ENCODE measurements around the gene PSME2. TPM values are rescaled to one million over a fixed set of nuclear protein-coding genes. Genes with fewer than 3 reads are reported as not detected.

PSME2 gene, protein sequence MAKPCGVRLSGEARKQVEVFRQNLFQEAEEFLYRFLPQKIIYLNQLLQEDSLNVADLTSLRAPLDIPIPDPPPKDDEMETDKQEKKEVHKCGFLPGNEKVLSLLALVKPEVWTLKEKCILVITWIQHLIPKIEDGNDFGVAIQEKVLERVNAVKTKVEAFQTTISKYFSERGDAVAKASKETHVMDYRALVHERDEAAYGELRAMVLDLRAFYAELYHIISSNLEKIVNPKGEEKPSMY
- total RNA-seq (2014; rRNA removed; shearing (Covaris generic)) = 162 and 168 TPM in 2 replicates

DNA sequence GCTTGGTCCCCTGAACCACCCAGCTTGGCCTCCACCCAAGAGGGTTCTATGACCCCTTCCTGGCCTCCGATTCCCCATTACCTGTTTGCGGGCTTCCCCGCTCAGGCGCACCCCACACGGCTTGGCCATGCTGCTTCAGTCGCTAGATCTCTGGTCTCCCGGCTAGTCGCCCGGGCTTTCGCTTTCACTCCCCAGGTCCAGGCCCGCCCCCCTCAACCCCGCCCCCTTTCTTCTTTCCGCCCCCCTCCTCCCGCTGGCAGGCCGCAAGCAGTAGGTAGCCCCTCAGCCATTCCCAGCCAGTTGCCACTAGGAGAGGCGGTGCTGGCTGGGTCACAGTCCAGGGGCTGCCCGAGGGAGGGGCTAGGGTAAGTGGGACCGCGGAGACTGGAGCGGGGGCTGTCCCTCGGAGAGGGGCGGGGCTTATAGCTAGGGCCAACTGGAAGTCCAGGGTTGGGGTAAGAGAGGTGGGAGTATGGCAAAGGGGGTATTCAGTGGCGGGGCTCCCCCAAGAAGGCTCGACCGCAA is at the start of gene PSME2:
Gene PSME2, minus strand, starts transcription at position 158 of the 525 bp plus-strand sequence. Its CDS starts 29 bp downstream, at position 129.
- in situ Hi-C loops (cut with HindIII; ENCODE audit: low sequenced_read_pairs) = no loop called here
- peak; percentile 85 for DNase-seq (ENCODE audit: low spot score)

DNA sequence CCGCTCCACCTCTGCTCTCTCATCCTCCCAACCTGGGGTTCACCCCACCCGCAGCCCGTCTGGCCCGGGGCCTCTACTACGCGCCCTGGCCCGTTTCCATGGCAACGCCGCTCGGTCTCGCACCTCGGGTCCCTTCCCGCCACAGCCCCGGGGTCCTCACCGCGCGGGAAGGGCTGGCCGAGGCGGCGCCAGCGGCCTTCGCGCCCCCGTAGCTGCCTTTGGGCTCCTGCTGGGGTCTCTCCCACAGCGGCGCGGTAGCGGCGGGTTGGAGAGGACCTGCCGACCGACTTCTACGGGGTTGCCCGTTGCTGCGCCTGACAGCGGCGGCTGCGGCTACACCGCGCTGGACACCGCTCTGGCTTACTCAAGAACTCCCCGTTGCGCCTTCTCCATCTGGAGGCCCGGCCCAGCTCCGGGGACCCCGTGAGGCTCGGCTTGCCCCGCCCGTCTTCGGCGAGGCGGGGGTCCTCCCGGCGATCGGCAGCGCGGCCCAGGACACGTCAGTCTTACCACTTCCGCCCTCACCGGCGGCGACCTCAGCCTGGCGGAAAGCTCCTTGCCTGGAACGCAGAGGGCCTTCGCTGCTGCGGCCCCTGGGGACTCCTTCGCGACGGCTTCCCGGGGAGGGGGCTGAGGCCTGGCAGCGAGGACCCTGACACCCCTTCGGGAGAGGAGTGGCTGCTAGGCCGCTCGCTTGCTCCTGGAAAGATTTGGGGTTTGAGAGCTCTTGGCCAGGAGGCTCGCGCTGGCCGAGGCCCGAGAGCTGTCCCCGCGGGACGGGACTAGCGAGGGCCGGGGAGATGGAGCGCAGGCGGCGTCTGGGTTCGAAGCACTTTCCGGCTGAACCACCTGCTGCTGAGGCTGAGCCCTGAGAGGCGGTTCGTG is 49.0 kb upstream of the PSME2 start, which contains the start of gene TM9SF1:
Gene TM9SF1, minus strand, starts transcription at position 256 of the 885 bp plus-strand sequence. CDS start 422 bp downstream, outside the sequence.
- in situ Hi-C loops (cut with HindIII; ENCODE audit: low sequenced_read_pairs) = no loop called here
- DNase-seq (ENCODE audit: low spot score) = peak; percentile 86

DNA sequence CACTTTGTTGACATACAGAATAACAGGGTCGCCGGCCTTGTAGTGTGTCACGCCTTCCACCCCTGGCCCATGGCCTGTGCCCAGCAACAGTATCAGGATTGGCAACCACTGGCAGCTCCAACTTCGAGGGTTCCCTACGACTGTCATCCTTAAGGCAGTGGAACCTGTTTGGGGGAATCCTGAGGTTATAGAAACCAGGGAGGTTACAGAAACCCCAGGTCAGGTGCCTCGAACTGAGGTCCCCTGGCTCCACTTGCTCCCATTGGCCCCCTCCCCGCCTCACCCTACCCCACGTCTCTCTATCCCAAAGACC is 48.4 kb upstream of the PSME2 start:
- no peak for DNase-seq (ENCODE audit: low spot score)
- in situ Hi-C loops (cut with HindIII; ENCODE audit: low sequenced_read_pairs) = no loop called here

DNA sequence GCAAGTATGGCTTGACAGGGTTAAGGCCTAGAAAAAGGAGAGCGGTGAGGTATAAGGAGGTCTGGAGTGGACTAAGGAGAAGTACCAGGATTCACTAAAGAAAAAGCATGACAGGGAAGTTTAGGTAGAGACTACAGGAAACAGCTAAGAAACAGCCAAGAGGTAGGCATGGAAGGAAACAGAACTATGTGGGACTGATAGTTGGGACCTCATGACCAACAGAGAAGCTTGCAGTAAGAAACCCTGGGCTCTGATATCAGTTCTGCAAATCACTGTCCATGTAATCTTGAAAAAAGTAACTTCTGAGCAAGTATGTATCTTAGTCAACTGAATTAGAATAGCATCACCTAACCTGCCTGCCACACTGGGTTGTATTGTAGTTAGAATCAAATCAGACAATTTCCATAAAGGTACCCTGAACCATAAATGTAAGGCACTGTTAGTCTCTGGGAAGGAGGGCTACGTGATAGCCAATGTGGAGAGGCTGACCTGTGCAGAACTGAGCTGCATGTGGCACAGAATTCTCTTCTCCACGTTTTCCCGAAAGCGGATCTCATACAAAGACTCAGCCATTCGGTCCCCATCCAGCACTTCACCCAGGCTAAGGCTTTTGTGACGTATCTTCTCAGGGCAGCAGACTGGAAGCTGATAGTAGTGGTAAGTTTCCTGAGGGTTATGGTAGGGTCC is 47.9 kb upstream of the PSME2 start:
- peak; percentile 22 for DNase-seq (ENCODE audit: low spot score)
- in situ Hi-C loops (cut with HindIII; ENCODE audit: low sequenced_read_pairs) = no loop called here

DNA sequence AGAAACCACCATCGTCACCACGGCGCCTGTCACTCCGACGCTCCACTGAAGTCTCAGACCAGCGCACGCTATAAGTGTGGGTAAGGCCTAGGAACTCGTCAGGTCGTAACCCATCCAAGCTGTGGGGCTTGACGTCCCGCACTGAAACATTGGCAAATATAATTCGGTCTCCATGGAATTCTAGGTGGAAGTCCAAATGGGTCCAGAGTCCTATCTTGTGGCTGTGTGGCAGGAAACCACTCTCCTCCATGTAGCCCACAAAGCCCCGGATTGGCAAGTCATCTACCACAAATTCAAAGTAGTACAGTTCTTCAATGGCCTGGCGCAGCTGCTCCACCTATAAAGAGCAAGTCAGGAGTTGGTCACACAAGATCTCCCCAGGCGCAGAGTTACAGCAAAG is 46.5 kb upstream of the PSME2 start:
- no peak for DNase-seq (ENCODE audit: low spot score)
- in situ Hi-C loops (cut with HindIII; ENCODE audit: low sequenced_read_pairs) = no loop called here

DNA sequence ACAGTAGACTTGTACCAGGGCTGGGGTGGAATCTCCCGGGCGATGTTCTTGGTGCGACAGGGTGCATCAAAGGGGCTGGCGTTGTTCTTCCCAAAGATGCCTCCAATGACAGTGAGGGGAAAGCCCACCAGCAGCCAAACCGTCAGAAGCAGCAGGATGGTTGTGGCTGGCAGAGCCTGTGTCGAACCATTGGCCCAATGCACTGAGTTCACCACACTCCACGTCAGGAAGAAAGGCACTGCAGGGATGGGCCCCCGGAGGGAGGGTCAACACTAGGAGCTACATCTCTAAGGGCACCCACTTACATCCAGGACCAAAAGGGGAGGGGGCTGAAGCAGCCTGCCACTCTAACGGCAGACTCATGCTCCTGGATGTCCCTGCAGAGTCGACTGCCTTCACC is 44.0 kb upstream of the PSME2 start:
- in situ Hi-C loops (cut with HindIII; ENCODE audit: low sequenced_read_pairs) = no loop called here
- DNase-seq (ENCODE audit: low spot score) = no peak

DNA sequence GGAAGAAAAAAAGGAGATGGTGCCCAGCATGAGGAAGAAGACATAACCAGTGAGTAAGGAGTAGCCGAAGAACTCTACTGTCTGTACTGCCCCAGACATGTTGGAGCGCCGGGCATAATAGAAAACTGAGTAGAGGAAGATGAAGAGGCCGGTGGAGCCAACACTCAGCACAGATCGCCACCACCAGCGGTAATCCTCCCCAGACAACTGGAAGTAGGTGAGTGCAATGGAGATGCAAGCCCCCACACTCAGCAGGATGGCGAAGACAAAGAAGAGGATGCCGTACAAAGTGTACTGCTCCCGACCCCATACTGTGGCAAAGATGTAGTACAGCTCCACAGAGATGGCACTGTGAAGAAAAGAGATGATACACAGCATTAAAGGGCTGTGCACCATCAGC is 43.0 kb upstream of the PSME2 start:
- in situ Hi-C loops (cut with HindIII; ENCODE audit: low sequenced_read_pairs) = no loop called here
- DNase-seq (ENCODE audit: low spot score) = no peak

DNA sequence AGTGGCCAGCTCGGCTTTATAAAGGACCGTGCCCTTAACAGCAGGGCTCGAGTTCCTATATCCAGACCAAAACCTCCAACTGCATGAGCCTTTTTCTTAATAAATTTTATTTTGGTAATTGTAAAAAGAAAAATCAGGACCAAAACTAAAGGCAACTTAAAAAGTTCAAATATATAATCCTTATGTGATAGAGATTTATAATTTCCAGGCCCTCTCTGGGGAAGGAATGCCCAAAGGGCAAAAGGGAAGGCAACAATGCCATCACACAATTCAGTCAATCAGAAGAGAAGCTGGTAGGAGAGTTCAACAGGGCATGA is 42.6 kb upstream of the PSME2 start:
- in situ Hi-C loops (cut with HindIII; ENCODE audit: low sequenced_read_pairs) = no loop called here
- no peak for DNase-seq (ENCODE audit: low spot score)

DNA sequence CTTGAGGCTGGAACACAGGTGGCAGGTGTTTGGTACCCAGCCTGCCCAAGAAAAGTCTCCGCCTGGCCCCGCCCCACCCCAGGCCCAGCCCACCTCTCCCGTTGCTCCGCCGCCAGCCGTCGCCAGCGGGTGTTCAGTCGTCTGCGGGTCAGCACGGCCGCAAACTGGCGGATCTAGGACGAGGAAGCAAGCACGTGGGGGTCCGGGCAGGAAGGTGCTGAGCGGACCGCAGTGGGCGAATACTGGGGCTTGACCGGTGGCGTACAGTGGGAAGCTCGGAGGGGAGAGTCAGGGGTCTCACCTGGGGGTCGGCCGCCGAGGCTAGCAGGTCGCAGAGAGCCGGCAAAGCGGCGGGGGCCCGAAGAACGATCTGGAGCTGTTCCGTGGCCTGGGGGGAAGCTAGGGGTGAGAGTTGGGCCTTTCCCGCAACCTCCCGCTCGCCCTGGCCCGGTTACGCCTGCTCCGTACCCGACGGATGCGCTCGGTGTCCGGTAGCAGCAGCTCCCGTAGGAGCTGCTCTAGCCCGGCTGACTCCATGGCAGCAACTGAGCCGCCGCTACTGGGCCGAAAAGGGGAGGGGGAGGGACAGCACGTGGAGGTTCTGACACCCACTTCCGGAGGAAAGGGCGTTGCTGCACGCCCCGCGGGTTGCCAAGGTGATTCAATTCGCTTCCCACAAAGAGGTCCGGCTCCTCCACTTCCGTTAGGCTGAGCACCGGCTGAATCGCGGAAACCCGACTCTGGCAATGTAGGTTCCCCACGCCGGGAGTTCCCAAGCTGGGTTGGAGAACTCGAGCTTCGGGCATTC is 42.0 kb upstream of the PSME2 start, which contains the start of gene IPO4:
Gene IPO4, minus strand, starts transcription at position 566 of the 808 bp plus-strand sequence. Its CDS starts 29 bp downstream, at position 537.
- in situ Hi-C loops (cut with HindIII; ENCODE audit: low sequenced_read_pairs) = no loop called here
- DNase-seq (ENCODE audit: low spot score) = peak; percentile 95

DNA sequence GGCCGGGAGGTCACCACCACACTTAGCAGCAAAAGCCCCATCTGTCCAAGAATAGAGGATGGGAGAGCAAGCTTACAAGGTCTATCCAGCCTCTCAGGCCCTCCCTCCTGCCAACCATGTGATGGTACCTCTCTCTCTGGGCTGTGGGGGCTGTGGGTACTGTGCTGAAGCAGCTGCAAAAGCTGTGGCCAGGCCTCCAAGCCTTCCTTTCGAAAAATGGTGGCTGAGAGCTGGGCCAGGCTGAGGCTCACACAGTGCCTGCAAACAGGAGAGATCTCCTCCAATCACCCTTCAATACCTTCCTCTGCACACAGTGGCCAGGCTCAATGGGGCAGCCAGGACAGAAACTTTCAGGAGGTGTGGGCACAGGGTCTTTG is 41.1 kb upstream of the PSME2 start:
- no peak for DNase-seq (ENCODE audit: low spot score)
- in situ Hi-C loops (cut with HindIII; ENCODE audit: low sequenced_read_pairs) = no loop called here

DNA sequence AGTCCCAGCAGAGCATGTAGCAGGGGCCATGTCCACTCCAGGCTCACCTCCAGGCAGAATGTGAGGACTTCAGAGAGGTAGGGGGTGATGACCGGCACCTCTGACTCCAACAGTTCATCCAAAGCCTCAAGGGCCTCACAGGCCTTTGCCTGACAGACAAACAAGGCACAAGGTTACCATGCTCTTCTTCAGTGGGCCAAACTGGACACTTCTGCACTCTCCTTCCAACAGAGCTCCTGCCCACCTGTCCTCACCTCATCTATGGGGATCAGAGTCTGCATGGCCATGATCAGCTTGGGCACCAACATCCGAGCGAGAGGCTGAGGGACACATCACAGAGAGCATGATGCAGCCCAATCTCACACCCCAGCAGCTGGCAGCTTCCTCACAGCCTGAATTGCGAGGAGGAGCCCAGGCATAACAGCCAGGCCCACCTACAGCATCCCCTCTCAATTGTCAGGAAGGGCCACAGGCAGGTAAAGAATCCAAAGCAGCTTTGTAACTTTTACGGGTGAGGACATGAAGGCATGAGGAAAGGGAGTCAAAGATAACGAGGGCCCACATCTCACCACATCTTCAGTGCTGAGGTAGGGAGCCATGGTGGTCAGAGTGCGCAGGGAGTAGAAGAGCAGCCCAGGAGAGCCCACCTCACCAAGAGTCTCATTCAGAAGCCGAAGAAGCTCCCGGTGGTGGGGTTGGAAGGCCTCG is 40.6 kb upstream of the PSME2 start:
- DNase-seq (ENCODE audit: low spot score) = no peak
- in situ Hi-C loops (cut with HindIII; ENCODE audit: low sequenced_read_pairs) = no loop called here

DNA sequence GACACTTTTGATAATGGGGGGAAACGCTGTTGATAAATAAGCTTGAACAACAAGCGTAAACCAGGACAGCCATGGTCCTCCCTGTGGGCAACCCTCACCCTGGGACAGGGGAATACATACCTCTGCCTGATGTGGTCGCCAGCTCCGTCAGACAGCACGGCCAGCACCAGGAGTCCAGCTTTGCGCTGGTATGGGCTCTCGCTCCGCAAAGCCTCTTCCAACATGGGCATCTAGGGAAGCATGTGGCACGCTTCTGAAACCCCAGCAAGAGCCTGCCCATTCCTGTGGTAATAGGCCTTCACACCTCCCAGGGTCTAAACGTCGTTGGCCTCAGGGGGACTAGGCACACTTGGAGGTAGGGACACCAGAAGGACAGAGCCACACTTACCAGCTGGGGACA is 39.3 kb upstream of the PSME2 start:
- no peak for DNase-seq (ENCODE audit: low spot score)
- in situ Hi-C loops (cut with HindIII; ENCODE audit: low sequenced_read_pairs) = no loop called here

DNA sequence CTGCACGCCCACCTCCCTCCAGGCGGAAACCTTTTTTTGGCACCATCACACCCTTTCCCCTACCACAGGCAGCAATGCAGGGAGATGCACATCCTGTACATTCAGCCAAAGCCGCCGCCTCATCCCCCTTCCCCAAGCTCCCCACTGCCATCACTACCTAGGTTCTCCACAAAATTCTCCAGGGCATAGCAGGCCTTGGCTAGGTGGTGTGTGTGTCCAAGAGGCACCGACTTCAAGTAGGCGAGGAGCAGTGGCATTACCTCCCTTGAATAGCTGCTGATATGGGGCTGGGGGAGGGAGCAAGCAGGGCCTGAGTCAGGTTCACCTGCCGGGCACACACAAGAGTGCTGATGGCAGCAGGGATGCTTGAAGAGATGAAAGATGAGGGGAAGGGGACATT is 38.6 kb upstream of the PSME2 start:
- in situ Hi-C loops (cut with HindIII; ENCODE audit: low sequenced_read_pairs) = no loop called here
- DNase-seq (ENCODE audit: low spot score) = no peak

DNA sequence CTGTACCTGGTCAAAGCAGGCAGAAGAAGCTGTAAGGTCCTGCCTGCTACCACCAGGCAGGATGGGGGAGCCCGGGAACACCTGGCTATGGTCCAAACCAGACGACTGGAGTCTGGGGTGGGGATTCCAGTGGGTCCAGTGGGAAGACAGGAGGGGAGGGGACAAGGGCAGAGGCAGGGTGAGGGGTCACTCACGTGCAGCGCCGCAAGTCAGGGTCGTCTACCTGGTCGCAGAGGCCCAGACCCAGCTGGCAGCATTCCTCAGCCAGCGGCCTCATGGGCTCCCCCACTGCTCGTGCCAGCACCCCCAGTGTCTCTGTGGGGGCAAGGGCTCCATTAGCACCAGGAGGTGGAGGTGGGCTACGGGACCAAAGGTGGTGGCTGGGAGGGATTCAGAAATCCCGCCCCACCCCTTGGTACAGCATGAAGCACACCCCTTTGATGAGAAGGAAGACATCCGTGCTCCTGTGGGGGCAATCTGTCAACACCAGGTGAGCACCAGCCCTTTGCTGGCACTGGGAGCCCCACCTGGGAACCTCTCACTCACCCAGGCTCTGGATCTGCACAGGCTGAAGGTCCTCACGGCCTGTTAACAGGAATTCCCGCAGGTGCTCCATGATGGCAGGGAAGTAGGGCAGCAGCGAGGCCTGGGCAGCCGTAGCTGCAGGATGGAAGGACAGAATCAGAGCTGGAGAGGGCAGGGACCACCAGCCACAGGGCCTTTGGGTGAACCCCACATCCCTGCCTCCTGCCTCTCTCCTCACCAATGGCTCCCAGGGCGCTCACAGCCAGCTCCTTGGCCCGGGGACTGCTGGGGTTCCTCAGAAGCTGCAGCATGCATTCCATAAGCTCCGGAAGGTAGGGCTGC is 37.9 kb upstream of the PSME2 start:
- in situ Hi-C loops (cut with HindIII; ENCODE audit: low sequenced_read_pairs) = no loop called here

DNA sequence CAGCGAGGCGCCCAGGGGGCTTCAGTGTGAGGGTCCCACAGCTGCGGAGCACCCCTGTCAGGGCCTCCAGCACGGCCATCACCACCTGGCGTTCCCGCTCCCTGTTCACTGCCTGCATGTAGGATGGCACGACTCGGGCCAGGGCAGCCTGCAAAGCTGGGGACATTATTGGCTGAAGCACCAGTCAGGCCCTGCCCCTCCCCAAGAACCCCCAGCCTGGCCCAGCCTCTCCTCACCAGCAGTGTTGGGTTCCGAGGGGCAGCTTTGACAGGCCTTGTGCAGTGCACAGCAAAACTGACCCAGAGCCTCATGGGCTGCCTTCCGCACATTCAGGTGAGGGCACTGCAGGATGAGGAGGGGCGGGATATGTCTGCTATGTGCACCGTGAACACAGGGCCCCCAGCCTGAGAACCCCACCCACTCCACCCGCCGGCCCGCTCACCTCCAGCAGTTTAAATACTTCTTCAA is 36.6 kb upstream of the PSME2 start:
- in situ Hi-C loops (cut with HindIII; ENCODE audit: low sequenced_read_pairs) = no loop called here
- DNase-seq (ENCODE audit: low spot score) = no peak

More for the DNA sequence above, 37.9 kb upstream of the PSME2 start:
- no peak for DNase-seq (ENCODE audit: low spot score)

DNA sequence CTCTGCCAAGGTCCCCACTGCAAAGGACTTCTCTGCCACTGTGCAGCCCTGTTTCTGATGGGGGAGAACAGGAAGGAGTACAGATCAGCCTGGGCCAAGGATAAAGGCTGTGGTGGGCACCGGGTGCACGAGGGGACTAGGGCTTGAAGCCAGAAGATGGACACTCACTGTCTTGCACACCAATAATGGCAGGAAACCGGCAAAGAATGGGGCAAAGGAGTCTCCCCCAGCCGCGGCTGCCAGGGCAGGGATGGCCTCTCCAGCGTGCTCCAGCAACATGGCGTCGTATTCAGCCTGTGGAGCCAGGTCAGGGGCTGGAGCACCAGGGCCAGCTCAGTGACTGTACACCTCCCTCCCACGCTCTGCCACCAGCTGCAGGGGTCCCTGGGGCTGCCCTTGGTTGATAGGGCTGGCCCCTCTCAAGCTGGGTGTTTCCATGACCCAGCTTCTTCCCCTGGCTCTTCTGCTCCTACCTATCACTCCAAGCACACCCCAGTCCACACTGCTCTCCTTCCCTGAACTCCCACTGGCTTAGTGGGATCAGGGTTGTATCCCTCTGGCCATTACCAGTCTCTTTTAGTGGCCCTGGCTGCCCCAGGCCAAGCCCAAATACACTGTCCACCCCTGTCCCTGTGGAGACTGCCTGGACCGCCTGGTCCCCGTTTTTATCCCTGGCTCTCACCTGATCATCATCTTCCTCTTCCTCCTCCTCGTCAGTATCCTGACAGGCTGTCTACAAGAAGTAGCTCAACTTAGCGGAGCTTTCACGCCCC is 35.9 kb upstream of the PSME2 start:
- in situ Hi-C loops (cut with HindIII; ENCODE audit: low sequenced_read_pairs) = no loop called here
- no peak for DNase-seq (ENCODE audit: low spot score)
